ENCODE measurements around the gene BAIAP2L1.

The BAIAP2L1 gene

GRCh38 chr7:98359395-98359794, 41.5 kb downstream of the BAIAP2L1 start:
- DNase-seq (ENCODE audit: low read depth in 2 of 2) = no peak

- no peak for DNase-seq (ENCODE audit: low read depth in 2 of 2)
These were observed 42.2 kb downstream of the BAIAP2L1 start for GRCh38 chr7:98358706-98359105.

GRCh38 chr7:98357751-98358161, 43.1 kb downstream of the BAIAP2L1 start:
- DNase-seq (ENCODE audit: low read depth in 2 of 2) = no peak

GRCh38 chr7:98355250-98355538, 45.7 kb downstream of the BAIAP2L1 start:
- DNase-seq (ENCODE audit: low read depth in 2 of 2) = no peak

GRCh38 chr7:98354511-98355249, 46.2 kb downstream of the BAIAP2L1 start:
- no peak for DNase-seq (ENCODE audit: low read depth in 2 of 2)

- DNase-seq (ENCODE audit: low read depth in 2 of 2) = no peak
These were observed 46.8 kb downstream of the BAIAP2L1 start for GRCh38 chr7:98354052-98354451.

GRCh38 chr7:98352621-98353020, 48.3 kb downstream of the BAIAP2L1 start:
- no peak for DNase-seq (ENCODE audit: low read depth in 2 of 2)

GRCh38 chr7:98351136-98351535, 49.8 kb downstream of the BAIAP2L1 start:
- DNase-seq (ENCODE audit: low read depth in 2 of 2) = no peak

GRCh38 chr7:98348726-98349474, 52.0 kb downstream of the BAIAP2L1 start:
- no peak for DNase-seq (ENCODE audit: low read depth in 2 of 2)

- DNase-seq (ENCODE audit: low read depth in 2 of 2) = no peak
These were observed 54.3 kb downstream of the BAIAP2L1 start for GRCh38 chr7:98346515-98347069.

- no peak for DNase-seq (ENCODE audit: low read depth in 2 of 2)
These were observed 59.8 kb downstream of the BAIAP2L1 start for GRCh38 chr7:98341106-98341505.

GRCh38 chr7:98339043-98339442, 61.8 kb downstream of the BAIAP2L1 start:
- no peak for DNase-seq (ENCODE audit: low read depth in 2 of 2)

GRCh38 chr7:98338441-98338840, 62.4 kb downstream of the BAIAP2L1 start:
- no peak for DNase-seq (ENCODE audit: low read depth in 2 of 2)

GRCh38 chr7:98335411-98335977, 65.4 kb downstream of the BAIAP2L1 start:
- DNase-seq (ENCODE audit: low read depth in 2 of 2) = no peak

GRCh38 chr7:98334081-98334480, 66.8 kb downstream of the BAIAP2L1 start:
- no peak for DNase-seq (ENCODE audit: low read depth in 2 of 2)

GRCh38 chr7:98330926-98331529, 69.9 kb downstream of the BAIAP2L1 start:
- no peak for DNase-seq (ENCODE audit: low read depth in 2 of 2)

GRCh38 chr7:98329791-98330373, 71.0 kb downstream of the BAIAP2L1 start:
- DNase-seq (ENCODE audit: low read depth in 2 of 2) = no peak

- no peak for DNase-seq (ENCODE audit: low read depth in 2 of 2)
These were observed 71.6 kb downstream of the BAIAP2L1 start for GRCh38 chr7:98329100-98329790.

GRCh38 chr7:98324782-98325181, 76.1 kb downstream of the BAIAP2L1 start:
- DNase-seq (ENCODE audit: low read depth in 2 of 2) = no peak

GRCh38 chr7:98323597-98324322, 77.1 kb downstream of the BAIAP2L1 start:
- no peak for DNase-seq (ENCODE audit: low read depth in 2 of 2)
